HEK293 (cell line): ENCODE data around the gene RHOB.

ENCODE experiments used
- CTCF ChIA-PET: fragments of 350-600 bp; formaldehyde crosslinking; extraction: SDS; loops from one replicate; lab custom pipeline; 2021; ENCODE audit warnings: antibody characterized with exemption; lab: Yijun Ruan, JAX
- POLR2A ChIA-PET: fragments of 300-600 bp; formaldehyde crosslinking; extraction: SDS; loops from one replicate; lab custom pipeline; 2020; ENCODE audit warnings: antibody characterized with exemption, inconsistent platforms; lab: Yijun Ruan, JAX
- H3K27ac ChIP-seq: fragments of 200-500 bp; sonication (Bioruptor generic); 2 replicates; pipeline ENCODE4 v1.5.1; 2014; ENCODE audit warnings: low read depth, low read length, control low read depth, inconsistent platforms; ENCODE audit errors: extremely low read depth
- H3K36me3 ChIP-seq, 2 experiments: fragments of 200-500 bp in 1 of 2; sonication (Bioruptor generic) in 1 of 2; 1 replicate in 1 of 2; 2 replicates in 1 of 2; pipeline ENCODE4 v1.5.1; 2014 to 2017; ENCODE audit warnings: inconsistent platforms in 2 of 2, low read length in 2 of 2; ENCODE audit not compliant: control insufficient read depth in 2 of 2, insufficient read depth in 1 of 2
- H3K4me1 ChIP-seq: fragments of 200-500 bp; sonication (Bioruptor generic); 2 replicates; pipeline ENCODE4 v1.5.1; 2014; ENCODE audit warnings: mild to moderate bottlenecking, low read length, inconsistent platforms; ENCODE audit not compliant: control insufficient read depth, insufficient read depth
- H3K4me3 ChIP-seq: 2 replicates; pipeline ENCODE4 v1.5.1; 2011; ENCODE audit warnings: low read depth, mild to moderate bottlenecking, control low read depth, low read length, moderate library complexity
- H3K9me3 ChIP-seq: fragments of 200-500 bp; sonication (Bioruptor generic); 2 replicates; pipeline ENCODE4 v1.5.1; 2014; ENCODE audit warnings: low read depth, low read length, inconsistent platforms; ENCODE audit not compliant: control insufficient read depth, insufficient read depth
- AEBP2 ChIP-seq: fragments of 450-650 bp; formaldehyde crosslinking; IDR thresholded peaks from 2 replicates; pipeline ENCODE4 v1.5.1; 2016; ENCODE audit warnings: missing biosample characterization, missing genetic modification characterization, borderline replicate concordance
- CTCF ChIP-seq: fragments of 450-650 bp; formaldehyde crosslinking; IDR thresholded peaks from 2 replicates; pipeline ENCODE4 v1.5.1; 2016; ENCODE audit warnings: missing biosample characterization, missing genetic modification characterization
- EGR2 ChIP-seq: fragments of 450-650 bp; formaldehyde crosslinking; IDR thresholded peaks from 2 replicates; pipeline ENCODE4 v1.5.1; 2016; ENCODE audit warnings: low read depth, missing biosample characterization, missing genetic modification characterization
- ELK4 ChIP-seq: IDR thresholded peaks from 2 replicates; pipeline ENCODE4 v1.6.1; 2011; ENCODE audit warnings: mild to moderate bottlenecking, low read depth, low read length, borderline replicate concordance
- MYNN ChIP-seq: fragments of 450-650 bp; formaldehyde crosslinking; IDR thresholded peaks from 2 replicates; pipeline ENCODE4 v1.5.1; 2016; ENCODE audit warnings: missing biosample characterization, missing genetic modification characterization, borderline replicate concordance
- PRDM1 ChIP-seq: fragments of 450-650 bp; formaldehyde crosslinking; IDR thresholded peaks from 2 replicates; pipeline ENCODE4; 2016; ENCODE audit warnings: missing biosample characterization, missing genetic modification characterization
- PRDM10 ChIP-seq: fragments of 450-650 bp; formaldehyde crosslinking; IDR thresholded peaks from 2 replicates; pipeline ENCODE4 v1.5.1; 2016; ENCODE audit warnings: missing biosample characterization, missing genetic modification characterization
- SP3 ChIP-seq: fragments of 450-650 bp; formaldehyde crosslinking; IDR thresholded peaks from 2 replicates; pipeline ENCODE4 v1.5.1; 2016; ENCODE audit warnings: missing biosample characterization, missing genetic modification characterization
- ZBTB17 ChIP-seq: fragments of 450-650 bp; formaldehyde crosslinking; IDR thresholded peaks from 2 replicates; pipeline ENCODE4 v1.5.1; 2016; ENCODE audit warnings: missing biosample characterization, missing genetic modification characterization
- ZBTB7A ChIP-seq: fragments of 450-650 bp; formaldehyde crosslinking; IDR thresholded peaks from 2 replicates; pipeline ENCODE4 v1.5.1; 2016; ENCODE audit warnings: low read depth, missing biosample characterization, missing genetic modification characterization
- ZNF157 ChIP-seq: fragments of 450-650 bp; formaldehyde crosslinking; IDR thresholded peaks from 2 replicates; pipeline ENCODE4 v1.5.1; 2016; ENCODE audit warnings: missing biosample characterization, missing genetic modification characterization
- ZNF175 ChIP-seq: fragments of 450-650 bp; formaldehyde crosslinking; IDR thresholded peaks from 2 replicates; pipeline ENCODE4 v1.5.1; 2016; ENCODE audit warnings: missing biosample characterization, missing genetic modification characterization
- ZNF366 ChIP-seq: fragments of 450-650 bp; formaldehyde crosslinking; conservative IDR thresholded peaks from 2 replicates; pipeline ENCODE4 v1.5.1; 2016; ENCODE audit warnings: missing biosample characterization, missing genetic modification characterization
- ZNF473 ChIP-seq: fragments of 450-650 bp; formaldehyde crosslinking; IDR thresholded peaks from 2 replicates; pipeline ENCODE4 v1.5.1; 2017; ENCODE audit warnings: missing biosample characterization, missing genetic modification characterization
- ZNF488 ChIP-seq: fragments of 450-650 bp; formaldehyde crosslinking; IDR thresholded peaks from 2 replicates; pipeline ENCODE4 v1.5.1; 2016; ENCODE audit warnings: missing biosample characterization, missing genetic modification characterization
- ZNF624 ChIP-seq: fragments of 450-650 bp; formaldehyde crosslinking; IDR thresholded peaks from 2 replicates; pipeline ENCODE4 v1.5.1; 2017; ENCODE audit warnings: missing biosample characterization, missing genetic modification characterization
- ZNF654 ChIP-seq: fragments of 450-650 bp; formaldehyde crosslinking; IDR thresholded peaks from 2 replicates; pipeline ENCODE4 v1.5.1; 2016; ENCODE audit warnings: low read depth, missing biosample characterization, missing genetic modification characterization
- ZNF747 ChIP-seq: fragments of 450-650 bp; formaldehyde crosslinking; IDR thresholded peaks from 2 replicates; pipeline ENCODE4 v1.5.1; 2016; ENCODE audit warnings: missing biosample characterization, missing genetic modification characterization
- ZNF830 ChIP-seq: fragments of 450-650 bp; IDR thresholded peaks from 2 replicates; pipeline ENCODE4 v1.5.0; 2018; ENCODE audit warnings: missing biosample characterization, missing genetic modification characterization, low read depth, mild to moderate bottlenecking, moderate library complexity
- ZSCAN18 ChIP-seq: fragments of 450-650 bp; formaldehyde crosslinking; IDR thresholded peaks from 2 replicates; pipeline ENCODE4 v1.5.1; 2016; ENCODE audit warnings: missing biosample characterization, missing genetic modification characterization

Gene RHOB

GRCh38 chr2:20451341-20451740 lies 4.5 kb downstream of the RHOB start (continued):
- TF ChIP-seq ZSCAN18 (tag by site-specific recombination) (no peak), ELK4 (no peak), SP3 (tag by site-specific recombination) (no peak), ZBTB7A (tag by site-specific recombination) (no peak), ZNF488 (tag by site-specific recombination) (no peak), ZBTB17 (no peak), ZNF175 (tag by site-specific recombination) (no peak), ZNF624 (tag by site-specific recombination) (no peak)

- peaks cover 0 to 11% of the 10 kb centered on the region in 2 experiments; a peak in 1 of 3 replicates for H3K36me3 ChIP-seq
- ChIA-PET CTCF (interaction anchor here (0.6 to 7.6 kb wide), 13 partner anchors 8 to 191 kb away, joined by 3 to 85 read pairs (median 4); no protein-coding TSS in a partner anchor), POLR2A (interaction anchor here (0.6 to 7.6 kb wide), 11 partner anchors 15 to 190 kb away, joined by 3 to 150 read pairs (median 4); no protein-coding TSS in a partner anchor)
- H3K4me1 ChIP-seq, result peaks cover 6% of the 10 kb centered on the region
- no peak overlapping the region for H3K27ac ChIP-seq
- H3K4me3 ChIP-seq, result no peak overlapping the region
- H3K9me3 ChIP-seq, result no peaks in the 10 kb centered on the region
- TF ChIP-seq EGR2 (tag by site-specific recombination) (peak; percentile 48; the same call in 1 of the 2 replicates), ZNF473 (tag by site-specific recombination) (no peak)
Observed at GRCh38 chr2:20451761-20452499, 5.1 kb downstream of the RHOB start.

- H3K4me3 ChIP-seq, result no peak overlapping the region
- CTCF ChIA-PET, result interaction anchor here (0.7 to 7.6 kb wide), 11 partner anchors 9 to 191 kb away, joined by 3 to 85 read pairs (median 4); no protein-coding TSS in a partner anchor
- H3K9me3 ChIP-seq, result no peaks in the 10 kb centered on the region
- no peak overlapping the region for H3K27ac ChIP-seq
- TF ChIP-seq AEBP2 (tag by site-specific recombination), result no peak
- no peak for TF ChIP-seq ZNF157 (tag by site-specific recombination)
- peak; percentile 39; the same call in 1 of the 2 replicates for TF ChIP-seq ZNF654
- no peak for TF ChIP-seq MYNN (tag by site-specific recombination)
- TF ChIP-seq ZNF747 (tag by site-specific recombination), result no peak
- peak; percentile 27; the same call in 1 of the 2 replicates for TF ChIP-seq CTCF
- peak; percentile 17; the same call in 1 of the 2 replicates for TF ChIP-seq PRDM10
- TF ChIP-seq ZNF830 (tag by site-specific recombination), result no peak
- TF ChIP-seq ZNF366 (tag by site-specific recombination), result no peak
- no peak for TF ChIP-seq PRDM1 (tag by site-specific recombination)
- POLR2A ChIA-PET, result interaction anchor here (0.6 to 7.6 kb wide), 10 partner anchors 14 to 182 kb away, joined by 3 to 150 read pairs (median 4); no protein-coding TSS in a partner anchor
- H3K4me1 ChIP-seq, result peaks cover 6% of the 10 kb centered on the region
- H3K36me3 ChIP-seq, result peaks cover 0 to 11% of the 10 kb centered on the region in 2 experiments; a peak in 1 of 3 replicates
Observed at GRCh38 chr2:20452551-20452950, 5.7 kb downstream of the RHOB start.
